GM12892 (cell line): ENCODE data around the gene FCRL6.

ENCODE experiments used
- POLR2A ChIP-seq: IDR thresholded peaks from 2 replicates; pipeline ENCODE4 v1.6.1; 2011; ENCODE audit warnings: low read depth, low read length, control low read depth
- POLR2AphosphoS5 ChIP-seq: IDR thresholded peaks from 2 replicates; pipeline ENCODE4 v1.6.1; 2011; ENCODE audit warnings: low read depth, low read length, control low read depth

DNA sequence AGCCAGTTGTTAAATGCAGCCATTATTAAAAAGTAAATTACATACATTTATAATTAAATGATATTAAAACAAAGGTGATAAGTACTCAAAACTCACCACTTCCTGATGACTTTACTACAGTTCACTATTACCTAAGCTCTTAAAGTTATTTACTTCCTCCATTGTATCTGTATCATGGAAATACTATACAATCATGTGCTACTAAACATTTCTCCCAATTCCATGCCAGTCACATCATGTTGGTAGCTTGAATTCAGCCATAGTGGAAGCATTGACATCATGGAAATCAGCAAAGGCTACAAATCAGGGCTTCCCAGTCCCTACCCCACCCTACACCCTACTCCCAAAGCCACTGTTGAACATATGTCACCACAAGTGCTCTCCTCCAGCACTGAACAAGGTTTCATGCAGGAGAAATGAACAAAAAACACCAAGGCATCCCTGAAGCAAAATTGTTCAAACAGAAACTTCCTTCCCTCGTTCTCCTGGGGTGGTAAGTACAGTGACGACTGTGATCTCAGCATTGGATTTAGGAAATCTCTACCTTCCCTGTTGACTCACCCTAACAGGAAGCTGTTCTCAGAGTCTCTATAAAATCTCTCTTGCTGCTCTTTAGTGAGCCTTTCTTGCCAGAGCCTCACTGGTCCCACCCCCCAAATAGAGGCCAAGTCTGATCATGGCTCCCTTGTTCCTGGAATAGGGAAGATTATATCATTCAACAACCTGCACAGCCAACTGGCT, 47.6 kb downstream of the FCRL6 start:
- TF ChIP-seq POLR2A (no peak), POLR2AphosphoS5 (no peak)
